Caco-2 (cell line): Measurements from ENCODE around the gene H1-8. TPM values are rescaled to one million over a fixed set of nuclear protein-coding genes. Genes with fewer than 3 reads are reported as not detected.

Experiments
- BruUV-seq: library from RNA; stranded (reverse); fragments of 400-500 nt; replicated peaks from 2 replicates; lab custom pipeline; 2021; lab: Mats Ljungman, UMichigan
- CTCF ChIA-PET: fragments of 300-600 bp; sonication (Branson Sonifier 250); formaldehyde crosslinking; loops from one replicate; lab custom pipeline; 2022; ENCODE audit warnings: antibody characterized with exemption; lab: Charles Lee
- POLR2A ChIA-PET: fragments of 300-600 bp; sonication (Branson Sonifier 250); formaldehyde crosslinking; loops from one replicate; lab custom pipeline; 2022; ENCODE audit warnings: antibody characterized with exemption; lab: Charles Lee
- DNase-seq, 2 experiments: peaks; one replicate each; pipeline versions ENCODE4 v3.0.0 to v3.0.0-alpha.2; 2020 to 2022
- H3K27me3 ChIP-seq: replicated peaks from 2 replicates; pipeline ENCODE4 v1.6.0; 2011; ENCODE audit warnings: low read length; ENCODE audit not compliant: control insufficient read depth, insufficient read depth
- H3K36me3 ChIP-seq: 2 replicates; pipeline ENCODE4 v1.5.1; 2011; ENCODE audit warnings: low read length; ENCODE audit not compliant: control insufficient read depth, insufficient read depth
- H3K4me1 ChIP-seq: fragments of 250-450 bp; sonication (Bioruptor Pico); 2 replicates; pipeline ENCODE4 v1.5.1; 2020; ENCODE audit warnings: mild to moderate bottlenecking
- H3K4me3 ChIP-seq: 2 replicates; pipeline ENCODE4 v1.5.1; 2011; ENCODE audit warnings: low read depth, mild to moderate bottlenecking, control low read depth, low read length
- H3K9me3 ChIP-seq: fragments of 250-450 bp; sonication (Bioruptor Pico); 2 replicates; pipeline ENCODE4 v1.5.1; 2020; ENCODE audit warnings: mild to moderate bottlenecking, moderate library complexity
- H3K27ac Mint-ChIP-seq: one replicate; pipeline ENCODE4 v1.8.0; 2022; ENCODE audit warnings: mixed read lengths; ENCODE audit not compliant: unreplicated experiment
- H3K27me3 Mint-ChIP-seq: one replicate; pipeline ENCODE4 v1.8.0; 2022; ENCODE audit warnings: mixed read lengths; ENCODE audit not compliant: insufficient read depth, unreplicated experiment
- H3K36me3 Mint-ChIP-seq: one replicate; pipeline ENCODE4 v1.8.0; 2022; ENCODE audit warnings: mild to moderate bottlenecking, mixed read lengths; ENCODE audit not compliant: insufficient read depth, unreplicated experiment
- H3K4me1 Mint-ChIP-seq: one replicate; pipeline ENCODE4 v1.8.0; 2022; ENCODE audit warnings: low read depth, mixed read lengths; ENCODE audit not compliant: unreplicated experiment
- H3K4me3 Mint-ChIP-seq: one replicate; pipeline ENCODE4 v1.8.0; 2022; ENCODE audit warnings: mild to moderate bottlenecking, moderate library complexity, mixed read lengths; ENCODE audit not compliant: unreplicated experiment
- H3K9me3 Mint-ChIP-seq: one replicate; pipeline ENCODE4 v1.8.0; 2022; ENCODE audit warnings: mixed read lengths; ENCODE audit not compliant: unreplicated experiment
- CTCF ChIP-seq, 2 experiments: fragments of 200-600 bp in 1 of 2; IDR thresholded peaks; 1 replicate in 1 of 2; 2 replicates in 1 of 2; pipeline versions ENCODE4 v1.5.1 to v1.8.0; 2011 to 2022; ENCODE audit warnings: antibody characterized with exemption in 1 of 2, control low read depth in 1 of 2, inconsistent platforms in 1 of 2, low read depth in 1 of 2, low read length in 1 of 2, mild to moderate bottlenecking in 1 of 2, moderate library complexity in 1 of 2; ENCODE audit not compliant: insufficient read depth in 1 of 2, severe bottlenecking in 1 of 2, unreplicated experiment in 1 of 2
- intact Hi-C: fragments of 100-400 bp; cut with micrococcal nuclease; formaldehyde crosslinking; loops from one replicate; pipeline ENCODE4 v1.10.0; 2022; ENCODE audit not compliant: unreplicated experiment
- total RNA-seq: library from RNA; stranded (reverse); gene quantifications from 2 replicates; pipeline ENCODE4 v1.2.3, GENCODE V29; 2022

The H1-8 gene
- total RNA-seq, 1 experiment from 2014 or later: not detected

- Mint-ChIP-seq H3K4me1 (peaks cover 8% of the 10 kb centered on the region), H3K27ac (no peak overlapping the region), H3K27me3 (no peaks in the 10 kb centered on the region), H3K9me3 (no peaks in the 10 kb centered on the region), H3K4me3 (no peak overlapping the region), H3K36me3 (no peaks in the 10 kb centered on the region)
- ChIA-PET POLR2A (no interaction called here), CTCF (no interaction called here)
- H3K4me3 ChIP-seq: no peak overlapping the region
- H3K27me3 ChIP-seq: no peaks in the 10 kb centered on the region
- TF ChIP-seq CTCF (IDR thresholded peaks at IDR 0.05; ENCODE audit: insufficient read depth in 1 of 2, low read depth in 1 of 2, low read length in 1 of 2, severe bottlenecking in 1 of 2, unreplicated experiment in 1 of 2): no peak
- intact Hi-C loops: no loop called here
- DNase-seq: no peak
- H3K9me3 ChIP-seq: no peaks in the 10 kb centered on the region
- BruUV-seq: no TSS peak
- H3K4me1 ChIP-seq: peaks cover 14% of the 10 kb centered on the region
- H3K36me3 ChIP-seq: no peaks in the 10 kb centered on the region
These were observed 13.4 kb upstream of the H1-8 start for GRCh38 chr3:129529436-129530210.

- H3K4me3 Mint-ChIP-seq: no peak overlapping the region
- no peaks in the 10 kb centered on the region for H3K27me3 ChIP-seq
- intact Hi-C loops: no loop called here
- no peak for DNase-seq
- no peaks in the 10 kb centered on the region for H3K36me3 Mint-ChIP-seq
- H3K27ac Mint-ChIP-seq: no peak overlapping the region
- TF ChIP-seq CTCF (IDR thresholded peaks at IDR 0.05; ENCODE audit: insufficient read depth in 1 of 2, low read depth in 1 of 2, low read length in 1 of 2, severe bottlenecking in 1 of 2, unreplicated experiment in 1 of 2): no peak
- H3K36me3 ChIP-seq: no peaks in the 10 kb centered on the region
- no TSS peak for BruUV-seq
- peaks cover 21% of the 10 kb centered on the region for H3K4me1 ChIP-seq
- ChIA-PET POLR2A (no interaction called here), CTCF (no interaction called here)
- no peaks in the 10 kb centered on the region for H3K9me3 Mint-ChIP-seq
- H3K4me1 Mint-ChIP-seq: peaks cover 11% of the 10 kb centered on the region
- no peak overlapping the region for H3K4me3 ChIP-seq
- no peaks in the 10 kb centered on the region for H3K27me3 Mint-ChIP-seq
- H3K9me3 ChIP-seq: no peaks in the 10 kb centered on the region
These were observed 12.7 kb upstream of the H1-8 start for GRCh38 chr3:129530251-129530791.

- DNase-seq: no peak
- Histone ChIP-seq H3K27me3 (no peaks in the 10 kb centered on the region), H3K9me3 (no peaks in the 10 kb centered on the region), H3K4me1 (peaks cover 24% of the 10 kb centered on the region), H3K4me3 (no peak overlapping the region), H3K36me3 (no peaks in the 10 kb centered on the region)
- intact Hi-C loops: no loop called here
- H3K27me3 Mint-ChIP-seq: no peaks in the 10 kb centered on the region
- ChIA-PET CTCF (no interaction called here), POLR2A (no interaction called here)
- H3K27ac Mint-ChIP-seq: no peak overlapping the region
- no peak overlapping the region for H3K4me3 Mint-ChIP-seq
- H3K9me3 Mint-ChIP-seq: no peaks in the 10 kb centered on the region
- no peak for TF ChIP-seq CTCF (IDR thresholded peaks at IDR 0.05; ENCODE audit: insufficient read depth in 1 of 2, low read depth in 1 of 2, low read length in 1 of 2, severe bottlenecking in 1 of 2, unreplicated experiment in 1 of 2)
- H3K4me1 Mint-ChIP-seq: peaks cover 11% of the 10 kb centered on the region
- H3K36me3 Mint-ChIP-seq: no peaks in the 10 kb centered on the region
- BruUV-seq: no TSS peak
These were observed 12.2 kb upstream of the H1-8 start for GRCh38 chr3:129530821-129531220.
